ENCODE data around the gene CDH16. TPM values are rescaled to one million over a fixed set of nuclear protein-coding genes. Genes with fewer than 3 reads are reported as not detected.

The CDH16 gene
- total and polyA plus RNA-seq, 2 of the 13 experiments (the other 11 are each of a cell fraction or from before 2014, with no cell fraction given), result 2.7 to 3.9 TPM

DNA sequence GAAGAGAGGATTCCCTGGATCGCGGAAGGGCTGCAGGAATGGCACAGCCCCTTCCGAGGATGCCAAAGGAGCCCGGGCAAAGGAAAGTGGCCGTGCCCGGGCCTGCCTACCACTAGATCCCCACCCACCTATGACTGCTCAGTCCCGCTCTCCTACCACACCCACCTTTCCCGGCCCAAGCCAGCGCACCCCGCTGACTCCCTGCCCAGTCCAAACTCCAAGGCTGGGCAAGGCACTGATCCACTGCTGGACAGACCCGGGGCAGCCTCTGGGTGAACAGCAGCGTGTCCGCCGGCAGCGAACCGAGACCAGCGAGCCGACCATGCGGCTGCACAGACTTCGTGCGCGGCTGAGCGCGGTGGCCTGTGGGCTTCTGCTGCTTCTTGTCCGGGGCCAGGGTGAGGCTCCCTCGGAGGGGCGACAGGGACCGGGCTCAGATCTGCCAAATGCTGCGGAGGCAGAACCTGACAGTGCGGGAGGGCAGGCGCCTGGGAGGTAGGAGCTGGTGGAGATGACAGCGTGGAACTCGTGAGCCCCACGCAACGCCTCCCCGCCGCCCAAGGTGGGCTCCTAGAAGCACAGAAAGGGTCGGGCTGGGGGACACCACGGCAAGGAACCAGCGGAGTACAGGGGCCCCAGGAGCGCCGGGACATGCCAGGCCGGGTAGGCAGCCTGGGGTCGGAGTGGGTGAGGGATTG is 16.8 kb upstream of the CDH16 start, which contains the start of gene CES2 (continued):
- TF ChIP-seq, protein P1, sequence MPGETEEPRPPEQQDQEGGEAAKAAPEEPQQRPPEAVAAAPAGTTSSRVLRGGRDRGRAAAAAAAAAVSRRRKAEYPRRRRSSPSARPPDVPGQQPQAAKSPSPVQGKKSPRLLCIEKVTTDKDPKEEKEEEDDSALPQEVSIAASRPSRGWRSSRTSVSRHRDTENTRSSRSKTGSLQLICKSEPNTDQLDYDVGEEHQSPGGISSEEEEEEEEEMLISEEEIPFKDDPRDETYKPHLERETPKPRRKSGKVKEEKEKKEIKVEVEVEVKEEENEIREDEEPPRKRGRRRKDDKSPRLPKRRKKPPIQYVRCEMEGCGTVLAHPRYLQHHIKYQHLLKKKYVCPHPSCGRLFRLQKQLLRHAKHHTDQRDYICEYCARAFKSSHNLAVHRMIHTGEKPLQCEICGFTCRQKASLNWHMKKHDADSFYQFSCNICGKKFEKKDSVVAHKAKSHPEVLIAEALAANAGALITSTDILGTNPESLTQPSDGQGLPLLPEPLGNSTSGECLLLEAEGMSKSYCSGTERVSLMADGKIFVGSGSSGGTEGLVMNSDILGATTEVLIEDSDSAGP (CRISPR knock-in tag; IDR thresholded peaks at IDR 0.05; ENCODE audit: borderline replicate concordance), result peak; percentile 72
- TF ChIP-seq RARG (CRISPR knock-in tag; IDR thresholded peaks at IDR 0.05; ENCODE audit: low read depth) (no peak), ISL2 (CRISPR knock-in tag; IDR thresholded peaks at IDR 0.05) (peak; percentile 73), ZNF501 (CRISPR knock-in tag; IDR thresholded peaks at IDR 0.05) (peak; percentile 91), ZSCAN31 (CRISPR knock-in tag; IDR thresholded peaks at IDR 0.05; ENCODE audit: low read depth) (peak; percentile 59; the same call in 1 of the 2 replicates), ZNF383 (CRISPR knock-in tag; IDR thresholded peaks at IDR 0.05; ENCODE audit: borderline replicate concordance) (0 out of 2 replicates have a peak, but pooled peaks have one; percentile 29), NR3C1 (CRISPR knock-in tag; IDR thresholded peaks at IDR 0.05) (no peak), GTF2F1 (IDR thresholded peaks at IDR 0.05; ENCODE audit: low read length) (no peak), ZNF792 (CRISPR knock-in tag; IDR thresholded peaks at IDR 0.05) (0 out of 2 replicates have a peak, but pooled peaks have one; percentile 47), PAF1 (CRISPR knock-in tag; IDR thresholded peaks at IDR 0.05) (no peak), ZNF205 (CRISPR knock-in tag; IDR thresholded peaks at IDR 0.05) (no peak), ZNF678 (CRISPR knock-in tag; IDR thresholded peaks at IDR 0.05) (no peak), POLR2G (IDR thresholded peaks at IDR 0.05; ENCODE audit: low read depth, low read length) (peak; percentile 90), ATM (IDR thresholded peaks at IDR 0.05; ENCODE audit: borderline replicate concordance) (no peak)
- TF ChIP-seq, protein P2, sequence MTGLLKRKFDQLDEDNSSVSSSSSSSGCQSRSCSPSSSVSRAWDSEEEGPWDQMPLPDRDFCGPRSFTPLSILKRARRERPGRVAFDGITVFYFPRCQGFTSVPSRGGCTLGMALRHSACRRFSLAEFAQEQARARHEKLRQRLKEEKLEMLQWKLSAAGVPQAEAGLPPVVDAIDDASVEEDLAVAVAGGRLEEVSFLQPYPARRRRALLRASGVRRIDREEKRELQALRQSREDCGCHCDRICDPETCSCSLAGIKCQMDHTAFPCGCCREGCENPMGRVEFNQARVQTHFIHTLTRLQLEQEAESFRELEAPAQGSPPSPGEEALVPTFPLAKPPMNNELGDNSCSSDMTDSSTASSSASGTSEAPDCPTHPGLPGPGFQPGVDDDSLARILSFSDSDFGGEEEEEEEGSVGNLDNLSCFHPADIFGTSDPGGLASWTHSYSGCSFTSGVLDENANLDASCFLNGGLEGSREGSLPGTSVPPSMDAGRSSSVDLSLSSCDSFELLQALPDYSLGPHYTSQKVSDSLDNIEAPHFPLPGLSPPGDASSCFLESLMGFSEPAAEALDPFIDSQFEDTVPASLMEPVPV (CRISPR knock-in tag; IDR thresholded peaks at IDR 0.05), result peak; percentile 86
- TF ChIP-seq, protein P3, sequence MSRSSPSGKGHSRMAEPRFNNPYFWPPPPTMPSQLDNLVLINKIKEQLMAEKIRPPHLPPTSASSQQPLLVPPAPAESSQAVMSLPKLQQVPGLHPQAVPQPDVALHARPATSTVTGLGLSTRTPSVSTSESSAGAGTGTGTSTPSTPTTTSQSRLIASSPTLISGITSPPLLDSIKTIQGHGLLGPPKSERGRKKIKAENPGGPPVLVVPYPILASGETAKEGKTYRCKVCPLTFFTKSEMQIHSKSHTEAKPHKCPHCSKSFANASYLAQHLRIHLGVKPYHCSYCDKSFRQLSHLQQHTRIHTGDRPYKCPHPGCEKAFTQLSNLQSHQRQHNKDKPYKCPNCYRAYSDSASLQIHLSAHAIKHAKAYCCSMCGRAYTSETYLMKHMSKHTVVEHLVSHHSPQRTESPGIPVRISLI (CRISPR knock-in tag; IDR thresholded peaks at IDR 0.05; ENCODE audit: borderline replicate concordance), result no peak
- TF ChIP-seq, protein P4, sequence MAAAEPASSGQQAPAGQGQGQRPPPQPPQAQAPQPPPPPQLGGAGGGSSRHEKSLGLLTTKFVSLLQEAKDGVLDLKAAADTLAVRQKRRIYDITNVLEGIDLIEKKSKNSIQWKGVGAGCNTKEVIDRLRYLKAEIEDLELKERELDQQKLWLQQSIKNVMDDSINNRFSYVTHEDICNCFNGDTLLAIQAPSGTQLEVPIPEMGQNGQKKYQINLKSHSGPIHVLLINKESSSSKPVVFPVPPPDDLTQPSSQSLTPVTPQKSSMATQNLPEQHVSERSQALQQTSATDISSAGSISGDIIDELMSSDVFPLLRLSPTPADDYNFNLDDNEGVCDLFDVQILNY (CRISPR knock-in tag; conservative IDR thresholded peaks at IDR 0.05), result no peak
- TF ChIP-seq, protein P5, sequence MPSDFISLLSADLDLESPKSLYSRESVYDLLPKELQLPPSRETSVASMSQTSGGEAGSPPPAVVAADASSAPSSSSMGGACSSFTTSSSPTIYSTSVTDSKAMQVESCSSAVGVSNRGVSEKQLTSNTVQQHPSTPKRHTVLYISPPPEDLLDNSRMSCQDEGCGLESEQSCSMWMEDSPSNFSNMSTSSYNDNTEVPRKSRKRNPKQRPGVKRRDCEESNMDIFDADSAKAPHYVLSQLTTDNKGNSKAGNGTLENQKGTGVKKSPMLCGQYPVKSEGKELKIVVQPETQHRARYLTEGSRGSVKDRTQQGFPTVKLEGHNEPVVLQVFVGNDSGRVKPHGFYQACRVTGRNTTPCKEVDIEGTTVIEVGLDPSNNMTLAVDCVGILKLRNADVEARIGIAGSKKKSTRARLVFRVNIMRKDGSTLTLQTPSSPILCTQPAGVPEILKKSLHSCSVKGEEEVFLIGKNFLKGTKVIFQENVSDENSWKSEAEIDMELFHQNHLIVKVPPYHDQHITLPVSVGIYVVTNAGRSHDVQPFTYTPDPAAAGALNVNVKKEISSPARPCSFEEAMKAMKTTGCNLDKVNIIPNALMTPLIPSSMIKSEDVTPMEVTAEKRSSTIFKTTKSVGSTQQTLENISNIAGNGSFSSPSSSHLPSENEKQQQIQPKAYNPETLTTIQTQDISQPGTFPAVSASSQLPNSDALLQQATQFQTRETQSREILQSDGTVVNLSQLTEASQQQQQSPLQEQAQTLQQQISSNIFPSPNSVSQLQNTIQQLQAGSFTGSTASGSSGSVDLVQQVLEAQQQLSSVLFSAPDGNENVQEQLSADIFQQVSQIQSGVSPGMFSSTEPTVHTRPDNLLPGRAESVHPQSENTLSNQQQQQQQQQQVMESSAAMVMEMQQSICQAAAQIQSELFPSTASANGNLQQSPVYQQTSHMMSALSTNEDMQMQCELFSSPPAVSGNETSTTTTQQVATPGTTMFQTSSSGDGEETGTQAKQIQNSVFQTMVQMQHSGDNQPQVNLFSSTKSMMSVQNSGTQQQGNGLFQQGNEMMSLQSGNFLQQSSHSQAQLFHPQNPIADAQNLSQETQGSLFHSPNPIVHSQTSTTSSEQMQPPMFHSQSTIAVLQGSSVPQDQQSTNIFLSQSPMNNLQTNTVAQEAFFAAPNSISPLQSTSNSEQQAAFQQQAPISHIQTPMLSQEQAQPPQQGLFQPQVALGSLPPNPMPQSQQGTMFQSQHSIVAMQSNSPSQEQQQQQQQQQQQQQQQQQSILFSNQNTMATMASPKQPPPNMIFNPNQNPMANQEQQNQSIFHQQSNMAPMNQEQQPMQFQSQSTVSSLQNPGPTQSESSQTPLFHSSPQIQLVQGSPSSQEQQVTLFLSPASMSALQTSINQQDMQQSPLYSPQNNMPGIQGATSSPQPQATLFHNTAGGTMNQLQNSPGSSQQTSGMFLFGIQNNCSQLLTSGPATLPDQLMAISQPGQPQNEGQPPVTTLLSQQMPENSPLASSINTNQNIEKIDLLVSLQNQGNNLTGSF (CRISPR knock-in tag; IDR thresholded peaks at IDR 0.05), result 0 out of 2 replicates have a peak, but pooled peaks have one; percentile 20

All from HepG2 (cell line).